Gastroesophageal sphincter (tissue), 3 donors: ENCODE results near the gene CCDC73.

ENCODE experiments used
- CTCF ChIP-seq, 4 experiments: fragments of 200-600 bp in 2 of 4; fragments of 450-650 bp in 2 of 4; sonication (generic) in 1 of 4; IDR thresholded peaks; one replicate each; pipeline ENCODE4 v1.5.1; 2017 to 2019; ENCODE audit warnings: antibody characterized with exemption in 4 of 4, mild to moderate bottlenecking in 2 of 4, moderate library complexity in 2 of 4
- POLR2A ChIP-seq, 2 donors: fragments of 450-650 bp; IDR thresholded peaks; one replicate each; pipeline ENCODE4 v1.6.1; 2017; ENCODE audit warnings: antibody characterized with exemption in 2 of 2, mild to moderate bottlenecking in 2 of 2, moderate library complexity in 1 of 2

DNA sequence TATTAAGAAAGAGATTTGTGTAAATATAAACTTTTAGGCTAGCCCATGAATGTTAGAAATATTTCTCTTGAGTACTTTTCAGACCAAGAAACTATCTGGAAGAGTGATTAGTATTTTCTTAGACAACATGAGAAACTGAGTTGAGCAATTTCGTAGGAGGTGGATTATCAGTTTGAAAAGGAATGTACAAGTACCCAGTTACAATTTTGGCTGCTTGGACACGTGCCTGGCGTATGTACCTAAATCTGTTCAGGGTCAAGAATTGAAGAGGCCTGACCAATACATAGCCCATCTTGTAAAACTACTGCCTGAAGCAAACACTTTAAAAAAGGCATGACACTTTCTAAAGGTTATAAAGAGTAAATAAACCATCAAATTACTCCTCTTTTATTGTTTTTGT, 71.1 kb downstream of the CCDC73 start:
- no peak for TF ChIP-seq CTCF (IDR thresholded peaks at IDR 0.05)
- TF ChIP-seq POLR2A (IDR thresholded peaks at IDR 0.05): no peak
